GM12892 (cell line): ENCODE results near the gene GABRD.

Source experiments
- POLR2A ChIP-seq: IDR thresholded peaks from 2 replicates; pipeline ENCODE4 v1.6.1; 2011; ENCODE audit warnings: low read depth, low read length, control low read depth
- POLR2AphosphoS5 ChIP-seq: IDR thresholded peaks from 2 replicates; pipeline ENCODE4 v1.6.1; 2011; ENCODE audit warnings: low read depth, low read length, control low read depth
- TAF1 ChIP-seq: IDR thresholded peaks from 2 replicates; pipeline ENCODE4 v1.6.1; 2011; ENCODE audit warnings: low read depth, mild to moderate bottlenecking, control low read depth, low read length, borderline replicate concordance

DNA sequence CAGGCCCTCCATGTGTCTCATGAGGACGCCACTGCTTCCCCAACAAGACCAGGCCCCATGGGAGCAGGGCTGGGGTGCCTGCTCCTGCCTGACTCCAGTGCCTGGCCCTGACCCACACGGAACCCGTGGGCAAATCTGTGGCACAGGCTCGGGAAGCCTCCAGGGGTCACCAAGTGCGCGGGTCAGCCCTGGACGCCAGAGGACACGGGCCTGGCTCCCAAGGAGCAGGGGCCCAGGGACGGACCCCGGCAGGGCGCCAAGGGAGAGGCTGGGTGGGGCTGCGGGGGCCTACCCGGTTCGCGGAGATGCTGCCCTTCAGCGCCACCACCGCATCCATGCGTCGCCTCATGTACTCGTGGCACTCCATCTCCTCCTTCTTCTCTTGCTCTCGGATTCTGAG is 47.5 kb upstream of the GABRD start:
- TF ChIP-seq POLR2A = no peak
- no peak for TF ChIP-seq TAF1
- no peak for TF ChIP-seq POLR2AphosphoS5
